BE2C (cell line): Measurements from ENCODE around the gene ATP6V1D.

ENCODE experiments used
- DNase-seq: peaks from one replicate; pipeline ENCODE4 v3.0.0-alpha.2; 2020
- H3K27me3 ChIP-seq: fragments of 250-450 bp; sonication (Bioruptor Pico); 2 replicates; pipeline ENCODE4 v1.5.1; 2020; ENCODE audit warnings: mild to moderate bottlenecking
- H3K36me3 ChIP-seq: fragments of 250-450 bp; sonication (Bioruptor Pico); 2 replicates; pipeline ENCODE4 v1.5.1; 2020; ENCODE audit warnings: mild to moderate bottlenecking
- H3K4me1 ChIP-seq: fragments of 250-450 bp; sonication (Bioruptor Pico); 2 replicates; pipeline ENCODE4 v1.5.1; 2020
- H3K4me3 ChIP-seq: 2 replicates; pipeline ENCODE4 v1.5.1; 2011; ENCODE audit warnings: low read depth, low read length
- H3K9me3 ChIP-seq: fragments of 250-450 bp; sonication (Bioruptor Pico); 2 replicates; pipeline ENCODE4 v1.5.1; 2020
- CTCF ChIP-seq: IDR thresholded peaks from 2 replicates; pipeline ENCODE4 v1.5.1; 2012; ENCODE audit warnings: mild to moderate bottlenecking, low read depth, low read length

The ATP6V1D gene

GRCh38 chr14:67358924-67359774 lies 455 bp downstream of the ATP6V1D start:
- Histone ChIP-seq H3K9me3 (no peaks in the 10 kb centered on the region), H3K4me3 (peak overlapping the region; percentile 98), H3K27me3 (no peaks in the 10 kb centered on the region), H3K4me1 (no peaks in the 10 kb centered on the region), H3K36me3 (peaks cover 6% of the 10 kb centered on the region)
- no peak for DNase-seq
- TF ChIP-seq CTCF: no peak

DNA sequence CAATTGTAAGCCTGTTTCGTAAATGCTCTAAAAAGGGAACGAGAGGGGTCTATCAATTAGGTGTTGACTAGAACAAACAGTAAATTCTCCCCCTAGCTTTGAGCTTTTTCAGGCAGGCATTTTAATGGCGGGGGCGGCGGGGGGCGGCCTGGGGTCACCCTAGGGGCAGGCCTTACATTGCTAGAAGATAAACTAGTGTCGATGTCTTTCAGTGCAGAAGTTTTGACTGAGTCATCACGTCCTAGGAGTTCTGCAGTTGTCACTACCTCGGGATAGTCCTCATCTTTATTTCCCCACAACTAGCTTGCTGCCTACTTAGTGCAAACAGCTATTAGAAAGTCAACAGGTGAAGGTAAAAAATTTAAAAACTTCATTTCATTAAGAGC lies 1.6 kb downstream of the ATP6V1D start:
- Histone ChIP-seq H3K36me3 (peaks cover 6% of the 10 kb centered on the region), H3K4me1 (no peaks in the 10 kb centered on the region), H3K27me3 (no peaks in the 10 kb centered on the region), H3K9me3 (no peaks in the 10 kb centered on the region), H3K4me3 (no peak overlapping the region; the same call in 1 of the 2 replicates)
- no peak for TF ChIP-seq CTCF
- DNase-seq: no peak

DNA sequence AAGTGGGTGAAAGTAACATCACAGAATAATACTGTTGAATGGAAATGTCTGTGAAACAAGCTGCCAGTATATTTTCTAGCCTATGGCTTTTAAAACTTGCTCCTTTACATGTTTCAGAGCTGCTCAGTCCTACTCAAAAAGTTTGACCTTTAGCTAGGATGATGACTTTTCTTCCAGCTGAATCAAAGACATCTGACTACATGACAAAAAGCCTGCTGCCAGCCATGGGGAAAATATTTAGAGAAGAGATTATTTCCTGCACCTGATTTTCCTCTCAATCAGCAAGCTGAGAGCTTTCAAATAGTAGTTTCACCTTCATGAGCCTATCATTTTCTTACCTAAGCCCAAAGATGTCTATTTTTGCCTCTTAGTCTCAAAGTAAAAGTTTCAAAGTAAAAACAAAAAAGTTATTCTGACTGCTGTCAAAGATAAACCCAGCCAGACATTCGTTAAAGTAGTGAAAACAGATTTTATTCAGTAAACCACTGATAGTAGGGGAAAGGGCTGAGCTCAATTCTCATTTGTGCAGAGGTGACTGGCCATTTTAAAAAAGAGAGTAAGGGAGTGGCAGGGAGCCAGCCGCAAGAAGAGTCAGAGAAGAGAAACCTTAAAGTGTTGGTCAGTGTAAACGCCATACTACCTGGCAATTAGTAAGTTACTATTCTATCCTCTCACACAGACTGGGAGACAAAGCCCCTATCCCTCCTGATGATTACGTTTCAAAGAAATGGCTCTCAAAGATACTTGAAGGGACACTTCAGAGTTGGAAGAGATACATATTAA lies 2.2 kb downstream of the ATP6V1D start:
- H3K27me3 ChIP-seq: no peaks in the 10 kb centered on the region
- H3K36me3 ChIP-seq: peaks cover 2% of the 10 kb centered on the region
- H3K9me3 ChIP-seq: no peaks in the 10 kb centered on the region
- DNase-seq: no peak
- TF ChIP-seq CTCF: no peak
- no peak overlapping the region for H3K4me3 ChIP-seq
- H3K4me1 ChIP-seq: no peaks in the 10 kb centered on the region

GRCh38 chr14:67352055-67352454 lies 7.5 kb downstream of the ATP6V1D start:
- DNase-seq: no peak
- no peaks in the 10 kb centered on the region for H3K4me1 ChIP-seq
- TF ChIP-seq CTCF: no peak
- H3K4me3 ChIP-seq: no peak overlapping the region
- peaks cover 26% of the 10 kb centered on the region for H3K36me3 ChIP-seq
- no peaks in the 10 kb centered on the region for H3K27me3 ChIP-seq
- no peaks in the 10 kb centered on the region for H3K9me3 ChIP-seq

DNA sequence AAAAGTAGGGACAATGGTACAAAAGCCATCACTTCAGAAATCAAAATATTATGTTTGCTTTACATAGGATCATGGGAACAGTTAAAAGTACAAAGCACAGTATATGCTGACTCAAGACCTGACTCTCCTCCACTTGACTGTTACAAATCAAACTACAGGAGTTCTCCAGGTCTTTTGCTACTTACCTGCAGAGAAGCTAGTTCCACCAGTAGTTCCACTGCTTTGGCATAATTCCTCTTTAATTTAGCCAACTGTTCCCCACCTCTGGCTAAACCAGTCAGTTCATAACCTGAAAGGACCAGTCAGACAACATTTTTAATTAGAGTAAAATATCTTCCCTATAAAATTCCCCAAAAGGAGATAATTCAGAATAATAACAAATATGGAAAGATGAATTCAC lies 14.0 kb downstream of the ATP6V1D start:
- no peaks in the 10 kb centered on the region for H3K9me3 ChIP-seq
- TF ChIP-seq CTCF: no peak
- H3K36me3 ChIP-seq: peaks cover 45% of the 10 kb centered on the region
- DNase-seq: no peak
- no peaks in the 10 kb centered on the region for H3K27me3 ChIP-seq
- H3K4me1 ChIP-seq: no peaks in the 10 kb centered on the region
- H3K4me3 ChIP-seq: no peak overlapping the region
